HG02852 (cell line): Measurements from ENCODE around the gene CRIM1.

Source experiments
- ATAC-seq: cut with Tn5 transposase; IDR thresholded peaks from one replicate; pipeline ENCODE4 v1.9.1; 2021; ENCODE audit warnings: mild to moderate bottlenecking, moderate library complexity; ENCODE audit not compliant: unreplicated experiment

CRIM1 gene

GRCh38 chr2:36453652-36454051 is 98.1 kb downstream of the CRIM1 start:
- no peak for ATAC-seq

- ATAC-seq, result no peak
Observed at GRCh38 chr2:36455011-36455410, 99.4 kb downstream of the CRIM1 start.

GRCh38 chr2:36455788-36456187 is 100.2 kb downstream of the CRIM1 start:
- ATAC-seq, result no peak

GRCh38 chr2:36456227-36457175 is 100.9 kb downstream of the CRIM1 start:
- no peak for ATAC-seq

GRCh38 chr2:36458106-36458505 is 102.5 kb downstream of the CRIM1 start:
- ATAC-seq, result no peak

- no peak for ATAC-seq
Observed at GRCh38 chr2:36459725-36460137, 104.2 kb downstream of the CRIM1 start.

GRCh38 chr2:36461039-36461681 is 105.6 kb downstream of the CRIM1 start:
- peak; percentile 64 for ATAC-seq

GRCh38 chr2:36462311-36462935 is 106.8 kb downstream of the CRIM1 start:
- no peak for ATAC-seq

- ATAC-seq, result no peak
Observed at GRCh38 chr2:36463365-36463764, 107.8 kb downstream of the CRIM1 start.

- ATAC-seq, result no peak
Observed at GRCh38 chr2:36464006-36464721, 108.6 kb downstream of the CRIM1 start.

- ATAC-seq, result no peak
Observed at GRCh38 chr2:36466135-36466534, 110.6 kb downstream of the CRIM1 start.

GRCh38 chr2:36468463-36469105 is 113.0 kb downstream of the CRIM1 start:
- ATAC-seq, result no peak

GRCh38 chr2:36469106-36469477 is 113.5 kb downstream of the CRIM1 start:
- ATAC-seq, result no peak

GRCh38 chr2:36469710-36470109 is 114.1 kb downstream of the CRIM1 start:
- ATAC-seq, result no peak

- no peak for ATAC-seq
Observed at GRCh38 chr2:36473230-36473629, 117.7 kb downstream of the CRIM1 start.

GRCh38 chr2:36476411-36476810 is 120.8 kb downstream of the CRIM1 start:
- ATAC-seq, result no peak

GRCh38 chr2:36477315-36477714 is 121.7 kb downstream of the CRIM1 start:
- no peak for ATAC-seq

- no peak for ATAC-seq
Observed at GRCh38 chr2:36477746-36478145, 122.2 kb downstream of the CRIM1 start.

- no peak for ATAC-seq
Observed at GRCh38 chr2:36478332-36478738, 122.8 kb downstream of the CRIM1 start.

- no peak for ATAC-seq
Observed at GRCh38 chr2:36478999-36479398, 123.4 kb downstream of the CRIM1 start.

GRCh38 chr2:36479406-36479805 is 123.8 kb downstream of the CRIM1 start:
- ATAC-seq, result no peak
